GM21515 (cell line): Measurements from ENCODE around the gene SQOR.

Source experiments
- ATAC-seq: cut with Tn5 transposase; IDR thresholded peaks from one replicate; pipeline ENCODE4 v1.9.1; 2021; ENCODE audit not compliant: unreplicated experiment

Gene SQOR

DNA sequence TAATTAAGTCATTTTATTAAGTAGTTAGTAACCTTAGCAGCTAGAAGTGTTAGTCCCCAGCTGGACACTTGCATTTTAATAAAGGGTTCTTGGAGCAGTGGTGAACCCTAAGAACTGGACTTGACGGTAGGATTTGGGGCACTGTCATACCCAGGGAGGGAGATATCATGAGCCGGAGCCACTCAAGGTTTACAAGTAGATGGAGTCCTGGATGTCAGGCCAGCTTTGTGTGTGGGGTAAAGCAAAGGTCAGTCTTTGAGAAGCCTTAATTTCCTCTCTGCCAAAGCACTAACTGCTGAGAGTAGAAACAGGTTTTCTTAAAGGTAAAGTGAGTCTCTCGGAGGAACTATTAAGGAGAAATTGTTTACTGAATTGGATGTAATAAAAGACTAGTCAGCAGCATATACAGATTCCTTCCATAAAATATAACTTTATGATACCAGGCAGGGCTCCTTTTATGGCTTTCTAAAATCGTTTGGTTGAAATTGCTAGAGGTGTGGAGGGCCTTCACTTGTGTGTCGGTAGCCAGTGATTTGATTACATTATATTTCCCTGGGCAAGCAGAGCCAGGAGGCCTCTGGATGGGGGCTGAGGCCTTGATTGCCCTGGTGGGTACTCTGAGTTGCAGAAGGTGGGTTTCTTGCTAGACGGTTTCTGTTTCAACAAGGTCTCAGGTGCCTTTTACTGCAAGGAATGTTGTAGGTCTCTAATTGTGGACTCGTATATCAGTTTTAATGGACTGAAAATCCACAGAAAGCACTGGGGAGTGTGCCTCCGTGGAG lies 23.1 kb downstream of the SQOR start:
- no peak for ATAC-seq

- ATAC-seq: no peak
These were observed 25.6 kb downstream of the SQOR start for GRCh38 chr15:45660231-45660979.

DNA sequence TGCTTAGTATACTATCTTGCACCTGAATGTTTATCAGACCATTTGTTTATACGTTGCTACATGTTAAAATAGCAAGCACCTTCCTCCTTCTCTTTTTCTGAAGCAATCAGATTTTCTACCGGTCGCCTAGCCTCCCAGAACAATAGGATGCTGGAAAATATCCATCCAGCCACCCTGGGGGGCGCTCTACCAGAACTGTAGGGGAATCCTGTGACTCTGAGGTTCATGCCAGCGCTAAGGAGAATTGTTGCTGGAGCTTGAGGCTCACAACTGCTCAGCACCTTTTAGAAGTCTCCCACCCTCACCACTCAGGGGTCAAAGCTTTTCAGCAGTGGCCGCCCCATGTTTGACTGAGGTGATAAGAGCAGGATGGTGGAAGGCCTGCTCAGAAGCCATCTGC lies 27.5 kb downstream of the SQOR start:
- ATAC-seq: no peak

- ATAC-seq: no peak
These were observed 29.6 kb downstream of the SQOR start for GRCh38 chr15:45664451-45664850.

GRCh38 chr15:45665261-45665660 lies 30.4 kb downstream of the SQOR start:
- ATAC-seq: no peak

DNA sequence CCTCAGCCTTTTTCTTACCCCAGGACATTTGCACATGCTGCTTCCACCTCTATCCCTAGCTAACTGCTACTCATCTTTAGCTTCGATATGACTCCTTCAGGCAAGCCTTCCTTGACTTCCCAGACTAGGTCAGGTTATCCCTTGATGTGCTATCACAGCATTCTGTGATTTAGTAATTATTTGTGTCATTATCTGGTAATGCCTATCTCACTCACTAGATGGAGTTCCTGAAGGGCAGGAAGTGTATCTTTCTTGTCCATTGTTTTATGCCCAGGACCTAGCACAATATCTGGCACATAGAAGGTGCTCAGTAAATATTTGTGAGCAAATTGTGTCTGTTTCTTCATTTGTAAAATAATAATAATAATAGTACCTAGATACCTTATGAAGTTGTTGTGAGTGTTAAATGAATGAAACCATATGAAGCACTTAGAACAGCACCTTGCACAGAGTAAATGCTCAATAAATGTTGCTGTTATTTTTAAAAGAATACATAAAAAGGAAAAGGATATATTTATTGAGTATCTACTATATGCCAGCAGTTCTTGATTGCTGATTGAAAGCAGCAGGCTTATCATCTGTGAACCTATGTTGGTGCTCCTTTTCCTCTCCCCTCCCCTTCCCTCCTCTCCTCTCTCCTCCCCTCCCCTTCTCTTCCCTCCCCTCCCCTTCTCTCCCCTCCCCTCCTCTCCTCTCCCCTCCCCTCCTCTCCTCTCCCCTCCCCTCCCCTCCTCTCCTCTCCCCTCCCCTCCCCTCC lies 31.5 kb downstream of the SQOR start:
- no peak for ATAC-seq

DNA sequence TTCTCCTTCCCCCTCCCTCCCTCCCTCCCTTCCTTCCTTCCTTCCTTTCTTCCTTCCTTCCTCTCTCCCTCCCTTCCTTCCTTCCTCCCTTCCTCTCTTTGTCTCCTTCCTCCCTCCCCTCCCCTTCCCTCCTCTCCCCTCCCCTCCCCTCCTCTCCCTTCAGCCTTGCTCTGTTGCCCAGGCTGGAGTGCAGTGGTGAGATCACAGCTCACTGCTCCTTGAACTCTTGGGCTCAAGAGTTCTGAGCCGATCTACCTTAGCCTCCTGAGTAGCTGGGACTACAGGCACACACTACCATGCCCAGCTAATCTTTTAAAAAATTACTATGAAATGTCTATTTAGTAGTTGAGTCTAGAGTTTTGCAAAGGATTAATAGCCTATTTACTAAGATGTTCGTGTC lies 32.2 kb downstream of the SQOR start:
- no peak for ATAC-seq

GRCh38 chr15:45668386-45668785 lies 33.6 kb downstream of the SQOR start:
- ATAC-seq: no peak

DNA sequence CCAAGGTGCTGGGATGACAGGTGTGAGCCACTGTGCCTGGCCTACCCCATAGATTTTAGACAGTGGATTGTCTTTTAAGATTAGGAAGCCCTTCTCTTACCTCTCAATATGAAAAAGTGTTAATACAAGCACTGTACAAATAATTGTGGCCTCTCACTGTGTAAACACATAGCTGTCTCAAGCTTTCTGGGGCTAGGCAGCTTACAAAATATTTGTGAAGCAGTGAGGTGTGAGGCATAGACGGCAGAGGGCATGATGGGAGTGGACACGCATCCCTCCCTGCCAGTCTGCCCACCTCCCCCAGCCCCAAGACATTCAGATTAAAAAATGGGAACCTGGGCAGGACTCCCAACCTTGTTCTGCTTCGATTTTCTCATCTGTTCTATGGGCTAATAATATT lies 34.6 kb downstream of the SQOR start:
- ATAC-seq: no peak

- ATAC-seq: no peak
These were observed 35.3 kb downstream of the SQOR start for GRCh38 chr15:45670091-45670490.

DNA sequence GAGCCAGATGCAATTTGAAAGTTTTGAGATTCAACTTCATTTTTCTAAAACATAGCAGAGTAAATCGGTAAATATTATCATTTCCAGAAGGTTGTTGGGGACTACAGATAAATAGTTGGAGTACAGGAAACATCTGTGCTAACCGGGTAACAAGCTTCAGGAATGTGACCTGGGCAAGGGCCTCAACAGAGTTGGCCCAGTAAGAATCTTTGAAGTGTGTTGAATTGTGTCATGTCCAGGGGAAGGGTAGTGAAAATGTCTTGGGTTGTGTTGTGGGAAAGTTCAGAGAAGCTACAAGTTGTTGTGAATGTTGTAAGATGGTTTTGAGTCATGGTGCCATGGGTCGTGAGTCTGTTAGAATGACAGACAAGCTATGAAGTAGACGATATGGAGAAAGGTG lies 35.7 kb downstream of the SQOR start:
- ATAC-seq: no peak

DNA sequence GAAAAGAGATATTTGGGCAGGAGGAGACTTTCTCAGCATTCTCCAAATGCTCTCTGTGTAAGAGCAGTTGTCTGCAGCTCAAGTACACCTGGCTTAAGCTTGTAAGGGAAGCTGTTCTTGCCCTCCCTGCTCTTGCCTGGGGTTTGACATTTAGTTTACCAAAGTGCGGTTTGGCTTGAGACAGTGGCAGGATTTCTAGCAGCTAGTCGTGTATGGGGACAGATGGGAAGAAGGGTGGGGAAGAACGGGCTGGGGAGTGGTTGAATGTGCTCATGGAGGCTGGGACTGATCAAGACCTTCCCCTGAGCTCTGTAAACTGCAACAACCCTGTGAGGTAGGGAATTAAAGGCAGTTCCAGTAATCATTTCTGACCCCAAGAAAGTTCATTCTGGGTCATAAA lies 39.8 kb downstream of the SQOR start:
- ATAC-seq: no peak

DNA sequence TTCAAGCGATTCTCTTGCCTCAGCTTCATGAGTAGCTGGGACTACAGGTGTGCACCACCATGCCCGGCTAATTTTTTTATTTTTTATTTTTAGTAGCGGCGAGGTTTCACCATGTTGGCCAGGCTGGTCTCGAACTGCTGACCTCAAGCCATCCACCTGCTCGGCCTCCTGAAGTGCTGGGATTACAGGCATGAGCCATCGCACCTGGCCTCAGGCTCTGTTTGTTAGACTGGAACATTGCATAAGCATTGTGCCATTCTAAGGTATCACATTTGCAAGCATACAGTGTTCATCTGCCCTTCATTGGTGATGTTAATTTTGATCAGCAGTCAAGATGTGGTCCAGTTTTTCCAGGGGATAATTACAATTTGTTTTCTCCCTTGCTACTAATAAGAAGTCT lies 43.0 kb downstream of the SQOR start:
- no peak for ATAC-seq

DNA sequence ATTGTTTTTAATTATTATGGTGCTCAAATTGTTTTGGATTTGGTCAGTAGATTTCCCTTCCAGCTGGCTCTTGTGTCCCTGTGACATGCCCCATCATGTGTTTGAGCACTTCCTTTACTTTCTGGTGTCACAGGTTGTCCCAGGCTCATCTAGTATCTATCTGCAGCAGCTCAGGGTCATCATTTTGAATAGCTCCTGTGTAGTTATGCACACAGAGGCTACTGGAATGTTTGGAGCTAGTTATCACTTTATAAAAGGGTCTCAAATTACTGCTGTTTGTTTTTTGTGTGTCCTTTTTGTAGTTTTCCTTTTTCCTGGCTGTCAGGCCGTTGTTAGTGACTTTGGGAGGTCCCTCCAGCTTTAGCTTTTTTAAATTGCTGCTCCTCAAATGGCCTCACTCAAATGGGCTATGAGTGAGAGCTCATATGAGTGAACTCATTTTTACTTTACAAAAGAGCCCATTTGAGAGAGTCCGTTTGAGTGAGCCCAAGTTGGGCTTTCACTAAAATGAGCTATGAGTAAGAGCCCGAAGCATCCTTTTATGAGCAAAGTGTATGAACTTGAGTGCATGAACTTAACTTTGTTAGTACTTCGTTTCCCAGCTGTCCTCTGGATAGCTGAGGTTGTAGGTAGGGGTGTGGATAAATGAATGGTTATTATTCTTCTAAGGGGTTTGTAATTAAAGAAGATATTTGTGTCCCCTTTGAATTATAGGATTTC lies 43.8 kb downstream of the SQOR start:
- ATAC-seq: no peak

DNA sequence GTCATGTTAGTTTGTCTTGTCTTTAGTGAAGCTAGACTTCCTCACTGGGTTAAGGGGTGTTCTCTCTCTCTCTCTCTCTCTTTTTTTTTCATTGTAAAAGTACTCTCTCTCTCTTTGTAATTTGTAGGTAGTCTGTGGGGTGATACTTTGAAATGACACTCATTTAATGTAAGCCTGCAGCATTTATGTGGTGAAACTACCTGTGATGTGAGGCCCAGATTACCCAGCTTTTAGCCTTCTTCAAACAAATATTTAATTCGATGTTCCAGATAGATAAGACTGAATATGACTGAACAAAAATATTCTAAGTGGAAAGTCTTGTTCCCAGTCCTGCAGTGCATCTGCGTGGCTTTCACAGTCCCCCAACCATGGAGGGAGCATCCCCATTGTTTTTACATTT lies 49.7 kb downstream of the SQOR start:
- no peak for ATAC-seq

DNA sequence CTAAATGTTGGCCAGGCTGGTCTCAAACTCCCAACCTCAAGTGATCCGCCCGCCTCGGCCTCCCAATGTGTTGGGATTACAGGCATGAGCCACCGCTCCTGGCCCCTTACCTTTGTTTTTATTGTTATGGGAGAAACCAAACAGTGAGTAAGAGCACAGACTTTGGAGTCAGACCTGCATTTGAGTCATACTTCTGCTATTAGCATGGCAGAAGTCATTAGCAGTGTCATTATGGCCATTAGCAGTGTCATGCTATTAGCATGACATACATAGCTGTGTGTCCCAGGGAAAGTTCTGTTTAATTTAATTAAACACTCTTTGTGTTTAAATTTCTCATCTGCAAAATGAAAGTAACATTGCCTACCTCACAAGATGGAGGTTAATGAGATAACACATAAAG lies 54.8 kb downstream of the SQOR start:
- ATAC-seq: no peak

GRCh38 chr15:45690581-45691260 lies 55.9 kb downstream of the SQOR start:
- ATAC-seq: no peak

GRCh38 chr15:45701108-45701507 lies 66.3 kb downstream of the SQOR start:
- ATAC-seq: no peak

DNA sequence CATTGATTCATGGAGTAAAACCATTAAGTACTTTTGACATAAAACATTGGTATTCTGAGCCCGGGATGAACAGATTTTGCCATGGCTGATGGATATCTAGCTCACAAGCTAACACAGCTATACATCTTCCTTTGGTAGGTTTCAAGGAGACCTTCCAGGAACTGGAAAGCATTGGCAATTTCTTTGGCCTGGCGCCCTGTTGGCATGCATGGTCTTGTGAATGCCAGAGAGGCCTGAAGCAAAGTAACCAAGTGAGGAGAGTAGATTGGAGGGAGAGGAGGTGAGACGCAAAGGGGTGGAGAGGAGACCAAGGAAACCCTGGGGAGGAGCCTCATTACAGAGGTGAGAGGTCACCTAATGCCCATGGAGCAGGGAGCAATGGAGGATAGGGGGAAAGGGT lies 67.2 kb downstream of the SQOR start:
- no peak for ATAC-seq

- ATAC-seq: no peak
These were observed 69.0 kb downstream of the SQOR start for GRCh38 chr15:45703670-45704328.
